HEK293T (cell line): ENCODE results near the gene CRYBG1.

Source experiments
- CTCF ChIA-PET: fragments of 350-600 bp; formaldehyde crosslinking; extraction: SDS; loops from one replicate; lab custom pipeline; 2021; ENCODE audit warnings: antibody characterized with exemption, inconsistent platforms; lab: Yijun Ruan, JAX
- POLR2A ChIA-PET: fragments of 350-600 bp; formaldehyde crosslinking; extraction: SDS; loops from one replicate; lab custom pipeline; 2020; ENCODE audit warnings: antibody characterized with exemption, inconsistent platforms; lab: Yijun Ruan, JAX
- DNase-seq: peaks from one replicate; pipeline ENCODE4 v3.0.0; 2012; ENCODE audit warnings: mixed read lengths; ENCODE audit errors: extremely low spot score
- ARNT ChIP-seq: fragments of 450-650 bp; IDR thresholded peaks from 2 replicates; pipeline ENCODE4 v1.6.1; 2017; ENCODE audit warnings: mild to moderate bottlenecking
- BHLHE40 ChIP-seq: fragments of 450-650 bp; IDR thresholded peaks from 2 replicates; pipeline ENCODE4 v1.6.1; 2016; ENCODE audit warnings: mild to moderate bottlenecking, moderate library complexity, borderline replicate concordance
- CTBP1 ChIP-seq: fragments of 450-650 bp; IDR thresholded peaks from 2 replicates; pipeline ENCODE4 v1.6.1; 2016; ENCODE audit warnings: borderline replicate concordance
- ELF4 ChIP-seq: fragments of 450-650 bp; IDR thresholded peaks from 2 replicates; pipeline ENCODE4 v1.6.1; 2017; ENCODE audit warnings: antibody characterized with exemption
- FOXA1 ChIP-seq: fragments of 450-650 bp; IDR thresholded peaks from 2 replicates; pipeline ENCODE4 v1.6.1; 2016; ENCODE audit warnings: mild to moderate bottlenecking
- FOXK2 ChIP-seq: fragments of 450-650 bp; IDR thresholded peaks from 2 replicates; pipeline ENCODE4 v1.6.1; 2016; ENCODE audit warnings: mild to moderate bottlenecking
- FOXM1 ChIP-seq: fragments of 450-650 bp; IDR thresholded peaks from 2 replicates; pipeline ENCODE4 v1.6.1; 2017; ENCODE audit warnings: mild to moderate bottlenecking, borderline replicate concordance
- HDGF ChIP-seq: fragments of 450-650 bp; IDR thresholded peaks from 2 replicates; pipeline ENCODE4 v1.6.1; 2017; ENCODE audit warnings: antibody characterized with exemption, borderline replicate concordance
- L3MBTL2 ChIP-seq: fragments of 450-650 bp; conservative IDR thresholded peaks from 2 replicates; pipeline ENCODE4 v1.6.1; 2016; ENCODE audit warnings: mild to moderate bottlenecking
- LEF1 ChIP-seq: fragments of 450-650 bp; IDR thresholded peaks from 2 replicates; pipeline ENCODE4 v1.6.1; 2017; ENCODE audit warnings: mild to moderate bottlenecking, borderline replicate concordance
- NFRKB ChIP-seq: fragments of 450-650 bp; IDR thresholded peaks from 2 replicates; pipeline ENCODE4 v1.6.1; 2016; ENCODE audit warnings: mild to moderate bottlenecking, moderate library complexity
- SP1 ChIP-seq: fragments of 450-650 bp; IDR thresholded peaks from 2 replicates; pipeline ENCODE4 v1.6.1; 2017
- SUZ12 ChIP-seq: fragments of 450-650 bp; IDR thresholded peaks from 2 replicates; pipeline ENCODE4 v1.6.1; 2016; ENCODE audit warnings: mild to moderate bottlenecking
- TARDBP ChIP-seq: fragments of 450-650 bp; IDR thresholded peaks from 2 replicates; pipeline ENCODE4 v1.6.1; 2016
- ZNF384 ChIP-seq: fragments of 450-650 bp; IDR thresholded peaks from 2 replicates; pipeline ENCODE4 v1.6.1; 2016
- TF ChIP-seq, protein P1 (sequence below): fragments of 450-650 bp; IDR thresholded peaks from 2 replicates; pipeline ENCODE4 v1.6.1; 2016

CRYBG1 gene

GRCh38 chr6:106439459-106439858, 78.9 kb downstream of the CRYBG1 start:
- POLR2A ChIA-PET = no interaction called here
- no peak for DNase-seq
- CTCF ChIA-PET = interaction anchor here (0.6 kb wide), 1 partner anchor 358 kb away, joined by 3 read pairs; no protein-coding TSS in a partner anchor
- TF ChIP-seq HDGF = no peak

DNA sequence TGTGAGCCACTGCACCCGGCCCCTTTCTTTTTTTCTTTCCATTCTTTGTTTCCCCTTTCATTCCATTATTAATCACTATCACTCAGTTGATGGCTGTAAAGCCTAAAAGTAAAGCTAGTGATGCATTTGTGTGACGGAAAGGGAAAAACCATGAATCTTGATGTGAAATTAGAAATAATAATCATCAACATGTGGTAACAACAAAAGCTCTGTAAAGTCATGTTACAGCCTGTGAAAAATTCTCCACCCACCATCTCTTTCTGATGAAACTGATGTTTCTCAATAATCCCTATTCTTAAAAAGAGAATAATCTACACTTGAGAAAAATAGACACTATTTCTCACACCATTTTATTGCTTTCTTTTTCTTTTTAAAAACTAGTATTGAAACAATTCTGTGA, 80.0 kb downstream of the CRYBG1 start:
- CTCF ChIA-PET = interaction anchor here (2.3 kb wide), 1 partner anchor 101 kb away, joined by 5 read pairs; no protein-coding TSS in a partner anchor

DNA sequence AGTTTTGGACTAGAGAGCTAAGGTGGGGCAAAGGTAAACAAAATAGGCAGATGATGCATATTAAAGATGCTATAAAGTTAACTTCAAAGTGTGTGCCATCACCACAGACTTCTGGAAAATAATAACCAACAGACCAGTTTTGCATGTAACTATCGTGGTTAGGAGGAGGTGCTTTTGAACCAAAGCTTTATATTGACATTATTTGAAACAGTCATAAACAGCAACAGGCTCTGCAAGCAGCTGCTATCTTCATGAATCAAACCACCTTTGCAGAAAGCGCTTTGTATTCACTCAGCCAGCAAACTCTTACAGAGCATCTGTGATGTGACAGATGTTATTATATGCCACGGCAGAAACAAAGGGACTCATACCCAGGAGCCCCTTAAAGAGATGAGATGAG, 81.9 kb downstream of the CRYBG1 start:
- ChIA-PET CTCF (interaction anchor here (0.6 to 2.3 kb wide), 7 partner anchors 73 to 167 kb away, joined by 3 to 14 read pairs (median 3); partner anchors contain the start of gene CRYBG1), POLR2A (no interaction called here)
- TF ChIP-seq LEF1 = no peak
- no peak for TF ChIP-seq FOXM1
- no peak for TF ChIP-seq SP1
- TF ChIP-seq, protein P1, sequence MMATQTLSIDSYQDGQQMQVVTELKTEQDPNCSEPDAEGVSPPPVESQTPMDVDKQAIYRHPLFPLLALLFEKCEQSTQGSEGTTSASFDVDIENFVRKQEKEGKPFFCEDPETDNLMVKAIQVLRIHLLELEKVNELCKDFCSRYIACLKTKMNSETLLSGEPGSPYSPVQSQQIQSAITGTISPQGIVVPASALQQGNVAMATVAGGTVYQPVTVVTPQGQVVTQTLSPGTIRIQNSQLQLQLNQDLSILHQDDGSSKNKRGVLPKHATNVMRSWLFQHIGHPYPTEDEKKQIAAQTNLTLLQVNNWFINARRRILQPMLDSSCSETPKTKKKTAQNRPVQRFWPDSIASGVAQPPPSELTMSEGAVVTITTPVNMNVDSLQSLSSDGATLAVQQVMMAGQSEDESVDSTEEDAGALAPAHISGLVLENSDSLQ = no peak
- no peak for TF ChIP-seq ELF4
- no peak for TF ChIP-seq SUZ12
- no peak for TF ChIP-seq CTBP1
- no peak for TF ChIP-seq BHLHE40
- no peak for TF ChIP-seq FOXK2
- no peak for TF ChIP-seq HDGF
- no peak for TF ChIP-seq NFRKB
- no peak for TF ChIP-seq ARNT
- no peak for TF ChIP-seq L3MBTL2
- TF ChIP-seq FOXA1 = no peak
- no peak for TF ChIP-seq TARDBP
- TF ChIP-seq ZNF384 = no peak
- no peak for DNase-seq

More for the DNA sequence above, 80.0 kb downstream of the CRYBG1 start:
- DNase-seq = no peak
- TF ChIP-seq L3MBTL2 (no peak), BHLHE40 (no peak), ZNF384 (no peak), CTBP1 (no peak)
- POLR2A ChIA-PET = interaction anchor here (1.9 kb wide), 1 partner anchor 101 kb away, joined by 4 read pairs; no protein-coding TSS in a partner anchor

GRCh38 chr6:106444777-106445507, 84.4 kb downstream of the CRYBG1 start:
- ChIA-PET POLR2A (no interaction called here), CTCF (interaction anchor here (0.7 to 1.6 kb wide), 6 partner anchors 105 to 552 kb away, joined by 3 to 8 read pairs (median 4); no protein-coding TSS in a partner anchor)
- TF ChIP-seq SP1 (no peak), ELF4 (0 out of 2 replicates have a peak, but pooled peaks have one; percentile 38), CTBP1 (0 out of 2 replicates have a peak, but pooled peaks have one; percentile 31)
- peak; percentile 73 for DNase-seq

- CTCF ChIA-PET = interaction anchor here (0.7 to 1.6 kb wide), 5 partner anchors 105 to 534 kb away, joined by 3 to 8 read pairs (median 3); no protein-coding TSS in a partner anchor
- TF ChIP-seq LEF1 (no peak), ARNT (no peak), FOXK2 (no peak), SUZ12 (no peak), SP1 (no peak), NFRKB (no peak), ELF4 (no peak), L3MBTL2 (no peak), FOXA1 (no peak), BHLHE40 (no peak), HDGF (no peak), FOXM1 (no peak), ZNF384 (no peak)
- TF ChIP-seq, protein P1 = no peak
- DNase-seq = no peak
- POLR2A ChIA-PET = no interaction called here
Observed at GRCh38 chr6:106445508-106445878, 85.0 kb downstream of the CRYBG1 start.

- no peak for DNase-seq
- CTCF ChIA-PET = no interaction called here
- TF ChIP-seq, protein P1 = no peak
- TF ChIP-seq L3MBTL2 (no peak), LEF1 (no peak), BHLHE40 (no peak), NFRKB (no peak), TARDBP (no peak), SP1 (no peak), CTBP1 (no peak), SUZ12 (no peak), FOXM1 (no peak)
- POLR2A ChIA-PET = no interaction called here
Observed at GRCh38 chr6:106446287-106446885, 85.9 kb downstream of the CRYBG1 start.
